Measurements from ENCODE around the gene RTN4RL1. TPM values are rescaled to one million over a fixed set of nuclear protein-coding genes. Genes with fewer than 3 reads are reported as not detected.
A peak's percentile ranks its signal among the peaks of the same experiment; 100 is the strongest.

The RTN4RL1 gene
- total and polyA plus RNA-seq, 2 of the 4 experiments (the other 2 are of a cell fraction): under 0.01 to 0.03 TPM

- ChIA-PET POLR2A (ENCODE audit: unreplicated experiment) (no interaction called here), CTCF (interaction anchor here (1.0 to 2.2 kb wide), 3 partner anchors 9 to 173 kb away, joined by 3 to 6 read pairs (median 5); partner anchors contain the start of gene HIC1)
- Histone ChIP-seq H3K27ac (ENCODE audit: insufficient read depth, low read length) (peak overlapping the region; percentile 92), H3K9me3 (ENCODE audit: control insufficient read depth, insufficient read depth, low read length) (no peaks in the 10 kb centered on the region), H2BK15ac (ENCODE audit: low read depth, low read length) (peak overlapping the region; percentile 93; the same call in 2 of the 3 replicates), H3K9ac (ENCODE audit: low read depth, low read length) (peak overlapping the region; percentile 62; the same call in 1 of the 2 replicates), H2AK9ac (replicated peaks; ENCODE audit: low read depth, low read length, poor library complexity) (peak overlapping the region; percentile 85), H3K79me1 (ENCODE audit: low read depth in 1 of 2, low read length in 2 of 2) (peaks cover 33 to 87% of the 10 kb centered on the region in 2 experiments), H3K23ac (ENCODE audit: low read depth, low read length) (peak overlapping the region; percentile 93), H2BK20ac (ENCODE audit: low read depth, low read length) (peak overlapping the region; percentile 90), H3K4me3 (ENCODE audit: insufficient read depth, low read depth, low read length) (no peak overlapping the region), H3K56ac (ENCODE audit: extremely low read depth, insufficient read depth, low read length) (peak overlapping the region; percentile 63), H3K14ac (replicated peaks; ENCODE audit: low read depth, low read length) (peak overlapping the region; percentile 90), H2AK5ac (ENCODE audit: low read depth, low read length) (peak overlapping the region; percentile 98), H2AFZ (replicated peaks; ENCODE audit: low read length, poor library complexity) (peak overlapping the region; percentile 5), H3K4ac (ENCODE audit: low read depth, low read length) (peak overlapping the region; percentile 95), H2BK120ac (ENCODE audit: low read depth, low read length) (peak overlapping the region; percentile 99), H4K20me1 (ENCODE audit: insufficient read depth, low read length) (no peaks in the 10 kb centered on the region), H3K4me2 (ENCODE audit: low read depth, low read length) (no peak overlapping the region), H3K18ac (ENCODE audit: low read depth, low read length) (peak overlapping the region; percentile 65), H3K27me3 (ENCODE audit: control insufficient read depth, insufficient read depth, low read length) (no peaks in the 10 kb centered on the region), H3K9me1 (ENCODE audit: insufficient read depth, low read length) (peaks cover 53% of the 10 kb centered on the region), H2BK5ac (ENCODE audit: low read depth, low read length, poor library complexity, severe bottlenecking) (peak overlapping the region; percentile 98), H3K36me3 (ENCODE audit: control insufficient read depth, insufficient read depth, low read length) (peaks cover 30% of the 10 kb centered on the region), H3K4me1 (ENCODE audit: control insufficient read depth, insufficient read depth, low read length) (peaks cover 76% of the 10 kb centered on the region), H4K91ac (ENCODE audit: insufficient read depth, low read depth, low read length) (peak overlapping the region; percentile 97), H4K8ac (ENCODE audit: low read depth in 2 of 2, low read length in 2 of 2) (peak overlapping the region; percentile 92 to 99), H4K5ac (ENCODE audit: low read depth, low read length) (peak overlapping the region; percentile 94)
- no peak for TF ChIP-seq USF2 (IDR thresholded peaks at IDR 0.05; ENCODE audit: low read depth, low read length)
- no peak for TF ChIP-seq ELK1 (IDR thresholded peaks at IDR 0.05; ENCODE audit: borderline replicate concordance, low read depth, low read length)
- intact Hi-C loops (cut with micrococcal nuclease) (loop anchor here (2.0 kb wide), 1 partner anchor 108 kb away; no protein-coding TSS in a partner anchor), dilution Hi-C loops (cut with HindIII; ENCODE audit: low sequenced_read_pairs, unreplicated experiment) (no loop called here), in situ Hi-C loops (cut with MboI; ENCODE audit: low sequenced_read_pairs) (loop anchor here (5.0 to 10.0 kb wide), 2 partner anchors 108 to 180 kb away; no protein-coding TSS in a partner anchor)
- no peak for ATAC-seq (ENCODE audit: low read depth)
- no peak for DNase-seq
- no TSS peak for BruUV-seq (replicated peaks)
- 86% methylated on average over 7 of the region's 14 CpGs; no CpG with 5 or more reads in 1 of the 2 experiments for WGBS, 2 experiments (ENCODE audit: extremely low coverage in 2 of 2, insufficient read length in 1 of 2)
Measured at GRCh38 chr17:2067048-2067561, 42.0 kb upstream of the RTN4RL1 start.
